Astrocyte of the hippocampus (primary cell): ENCODE data around the gene TRPV4.
A peak's percentile ranks its signal among the peaks of the same experiment; 100 is the strongest.

Source experiments
- DNase-seq: peaks from one replicate; pipeline ENCODE4 v3.0.0; 2011; ENCODE audit warnings: low read depth, low spot score

Gene TRPV4

GRCh38 chr12:109808876-109809646, 24.1 kb downstream of the TRPV4 start:
- DNase-seq = no peak

GRCh38 chr12:109807954-109808643, 25.1 kb downstream of the TRPV4 start:
- no peak for DNase-seq

GRCh38 chr12:109804820-109805761, 28.1 kb downstream of the TRPV4 start:
- DNase-seq = peak; percentile 70

- DNase-seq = no peak
Observed at GRCh38 chr12:109803678-109804077, 29.5 kb downstream of the TRPV4 start.

- DNase-seq = no peak
Observed at GRCh38 chr12:109802828-109803227, 30.4 kb downstream of the TRPV4 start.

GRCh38 chr12:109800536-109800935, 32.7 kb downstream of the TRPV4 start:
- DNase-seq = no peak

GRCh38 chr12:109798691-109799090, 34.5 kb downstream of the TRPV4 start:
- no peak for DNase-seq

- no peak for DNase-seq
Observed at GRCh38 chr12:109797905-109798669, 35.1 kb downstream of the TRPV4 start.

GRCh38 chr12:109796057-109796456, 37.1 kb downstream of the TRPV4 start:
- no peak for DNase-seq

- no peak for DNase-seq
Observed at GRCh38 chr12:109795023-109795422, 38.2 kb downstream of the TRPV4 start.

GRCh38 chr12:109793826-109794501, 39.2 kb downstream of the TRPV4 start:
- DNase-seq = no peak

GRCh38 chr12:109793411-109793810, 39.8 kb downstream of the TRPV4 start:
- no peak for DNase-seq

- no peak for DNase-seq
Observed at GRCh38 chr12:109792992-109793391, 40.2 kb downstream of the TRPV4 start.

GRCh38 chr12:109789526-109790048, 43.6 kb downstream of the TRPV4 start:
- DNase-seq = no peak

GRCh38 chr12:109786799-109787198, 46.4 kb downstream of the TRPV4 start:
- DNase-seq = no peak

- DNase-seq = no peak
Observed at GRCh38 chr12:109785854-109786253, 47.3 kb downstream of the TRPV4 start.

- no peak for DNase-seq
Observed at GRCh38 chr12:109783965-109784244, 49.3 kb downstream of the TRPV4 start.

GRCh38 chr12:109783135-109783964, 49.8 kb downstream of the TRPV4 start:
- no peak for DNase-seq

- DNase-seq = no peak
Observed at GRCh38 chr12:109782326-109782703, 50.9 kb downstream of the TRPV4 start.
